Measurements from ENCODE around the gene RAB3GAP1. TPM values are rescaled to one million over a fixed set of nuclear protein-coding genes. Genes with fewer than 3 reads are reported as not detected.

RAB3GAP1 gene
- total and polyA plus RNA-seq, 2 donors (not counting 1 experiment from before 2014, with no cell fraction given): 15.6 to 62.2 TPM

DNA sequence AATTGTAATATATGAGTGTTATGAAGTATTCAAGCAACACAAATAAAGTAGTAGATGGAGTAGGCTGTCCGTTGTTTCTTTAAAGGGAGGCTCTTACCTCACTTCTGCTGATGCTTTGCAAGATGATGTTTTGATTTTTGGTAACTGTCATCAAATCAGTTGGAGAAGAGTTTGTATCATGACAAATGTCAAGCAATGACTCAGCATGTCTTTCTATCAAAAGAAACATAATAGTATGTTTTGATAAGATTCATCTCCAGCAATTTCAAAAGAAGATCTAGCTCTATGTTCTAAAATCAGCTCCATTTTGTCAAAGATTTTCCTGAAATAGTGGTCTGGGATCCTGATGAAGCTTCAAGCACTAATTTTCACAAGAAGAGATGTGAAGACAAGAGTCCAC is 30.5 kb upstream of the RAB3GAP1 start:
- H3K27me3 ChIP-seq (replicated peaks in 1 of 4; ENCODE audit: control extremely low read depth in 1 of 4, control insufficient read depth in 3 of 4, insufficient read depth in 4 of 4, low read length in 3 of 4): no peaks in the 10 kb centered on the region
- Mint-ChIP-seq H3K27me3 (no peaks in the 10 kb centered on the region), H3K4me3 (no peak overlapping the region), H3K27ac (no peak overlapping the region), H3K9me3 (ENCODE audit: insufficient read depth) (no peaks in the 10 kb centered on the region), H3K4me1 (no peaks in the 10 kb centered on the region)
- no peak overlapping the region for H3K4me2 ChIP-seq (replicated peaks; ENCODE audit: low read depth, low read length, poor library complexity, severe bottlenecking)
- no peaks in the 10 kb centered on the region for H4K20me1 ChIP-seq (ENCODE audit: control insufficient read depth, insufficient read depth, low read length, poor library complexity, severe bottlenecking)
- H2AFZ ChIP-seq (ENCODE audit: insufficient read depth, low read depth, low read length, poor library complexity, severe bottlenecking): no peak overlapping the region
- peaks cover 0 to 4% (median 0%) of the 10 kb centered on the region in 3 donors for H3K9me3 ChIP-seq (ENCODE audit: control extremely low read depth in 1 of 3, control insufficient read depth in 2 of 3, insufficient read depth in 1 of 3, low read length in 2 of 3)
- WGBS (ENCODE audit: insufficient coverage): no CpG with 5 or more reads among the region's 1 CpG
- ATAC-seq (ENCODE audit: low read depth): no peak
- H3K27ac ChIP-seq (ENCODE audit: low read length in 2 of 2): no peak overlapping the region
- no peak for TF ChIP-seq EZH2 (IDR thresholded peaks at IDR 0.05; ENCODE audit: borderline replicate concordance, insufficient read depth, low read depth, low read length, poor library complexity, severe bottlenecking)
- TF ChIP-seq, protein P1, sequence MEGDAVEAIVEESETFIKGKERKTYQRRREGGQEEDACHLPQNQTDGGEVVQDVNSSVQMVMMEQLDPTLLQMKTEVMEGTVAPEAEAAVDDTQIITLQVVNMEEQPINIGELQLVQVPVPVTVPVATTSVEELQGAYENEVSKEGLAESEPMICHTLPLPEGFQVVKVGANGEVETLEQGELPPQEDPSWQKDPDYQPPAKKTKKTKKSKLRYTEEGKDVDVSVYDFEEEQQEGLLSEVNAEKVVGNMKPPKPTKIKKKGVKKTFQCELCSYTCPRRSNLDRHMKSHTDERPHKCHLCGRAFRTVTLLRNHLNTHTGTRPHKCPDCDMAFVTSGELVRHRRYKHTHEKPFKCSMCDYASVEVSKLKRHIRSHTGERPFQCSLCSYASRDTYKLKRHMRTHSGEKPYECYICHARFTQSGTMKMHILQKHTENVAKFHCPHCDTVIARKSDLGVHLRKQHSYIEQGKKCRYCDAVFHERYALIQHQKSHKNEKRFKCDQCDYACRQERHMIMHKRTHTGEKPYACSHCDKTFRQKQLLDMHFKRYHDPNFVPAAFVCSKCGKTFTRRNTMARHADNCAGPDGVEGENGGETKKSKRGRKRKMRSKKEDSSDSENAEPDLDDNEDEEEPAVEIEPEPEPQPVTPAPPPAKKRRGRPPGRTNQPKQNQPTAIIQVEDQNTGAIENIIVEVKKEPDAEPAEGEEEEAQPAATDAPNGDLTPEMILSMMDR (IDR thresholded peaks at IDR 0.05): no peak
- no peaks in the 10 kb centered on the region for H3K36me3 ChIP-seq (replicated peaks in 1 of 2; ENCODE audit: control extremely low read depth in 1 of 2, control insufficient read depth in 1 of 2, extremely low read depth in 1 of 2, insufficient read depth in 2 of 2, low read length in 1 of 2)
- H3K9ac ChIP-seq (ENCODE audit: low read length): no peak overlapping the region
- H3K79me2 ChIP-seq (ENCODE audit: control insufficient read depth, insufficient read depth, low read length): no peaks in the 10 kb centered on the region
- H3K4me1 ChIP-seq (ENCODE audit: control insufficient read depth in 2 of 2, insufficient read depth in 2 of 2, low read length in 2 of 2): no peaks in the 10 kb centered on the region
- POLR2A ChIA-PET: no interaction called here
- DNase-seq: no peak
- intact Hi-C loops (cut with micrococcal nuclease): no loop called here
- no peak overlapping the region for H3K4me3 ChIP-seq (ENCODE audit: control extremely low read depth in 1 of 5, extremely low read depth in 1 of 5, insufficient read depth in 1 of 5, low read depth in 2 of 5, low read length in 4 of 5)
- CTCF ChIA-PET: interaction anchor here (1.1 kb wide), 1 partner anchor 17 kb away, joined by 3 read pairs; no protein-coding TSS in a partner anchor

DNA sequence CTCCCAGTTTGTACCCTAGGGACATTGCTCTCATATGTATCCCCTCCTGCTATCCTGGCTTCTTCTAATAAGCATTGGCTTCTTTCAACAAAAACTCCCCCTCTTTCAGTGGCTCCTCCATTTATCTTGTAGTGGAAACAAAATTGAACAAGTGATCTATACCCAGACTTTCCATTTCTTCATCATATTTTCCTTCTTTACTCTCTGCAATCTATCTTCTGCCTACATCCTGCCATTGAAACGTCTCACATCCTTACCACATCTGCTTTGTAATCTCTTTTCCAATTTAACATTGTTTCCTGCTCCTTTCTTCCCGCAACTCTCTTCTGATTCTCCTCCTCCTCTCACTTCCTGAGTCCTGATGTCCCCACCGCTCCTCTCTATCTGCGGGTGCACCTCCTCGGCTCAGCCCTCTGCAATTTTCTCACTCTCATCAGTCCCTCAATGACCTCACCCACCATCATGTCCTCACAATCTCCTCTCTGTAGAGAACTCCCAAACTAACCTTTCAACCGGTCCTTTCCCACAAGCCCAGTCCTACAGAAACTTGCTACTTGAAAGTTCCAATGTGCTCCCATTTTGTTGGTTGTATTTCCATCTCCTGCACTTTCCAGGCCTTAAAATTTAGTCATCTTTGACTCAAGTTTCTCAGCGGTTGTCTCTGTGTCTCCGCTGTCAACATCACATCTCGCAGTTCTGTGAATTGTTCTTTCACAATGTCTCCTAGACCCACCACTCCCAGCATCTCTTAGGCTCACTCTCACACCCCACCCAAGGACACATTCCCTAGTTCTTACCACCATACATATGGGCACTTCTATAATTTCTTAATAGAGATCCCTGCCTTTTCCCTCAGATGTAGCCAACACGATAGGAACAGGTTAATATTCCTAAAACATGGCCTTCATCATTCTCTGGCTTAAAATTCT is 28.9 kb upstream of the RAB3GAP1 start:
- no peaks in the 10 kb centered on the region for H3K9me3 Mint-ChIP-seq (ENCODE audit: insufficient read depth)
- H2AFZ ChIP-seq (ENCODE audit: insufficient read depth, low read depth, low read length, poor library complexity, severe bottlenecking): no peak overlapping the region
- H3K4me3 ChIP-seq (ENCODE audit: control extremely low read depth in 1 of 5, extremely low read depth in 1 of 5, insufficient read depth in 1 of 5, low read depth in 2 of 5, low read length in 4 of 5): no peak overlapping the region
- no peaks in the 10 kb centered on the region for H3K79me2 ChIP-seq (ENCODE audit: control insufficient read depth, insufficient read depth, low read length)
- no peak for DNase-seq
- no peaks in the 10 kb centered on the region for H4K20me1 ChIP-seq (ENCODE audit: control insufficient read depth, insufficient read depth, low read length, poor library complexity, severe bottlenecking)
- H3K4me3 Mint-ChIP-seq: no peak overlapping the region
- ChIA-PET CTCF (interaction anchor here (0.7 kb wide), 1 partner anchor 67 kb away, joined by 3 read pairs; no protein-coding TSS in a partner anchor), POLR2A (no interaction called here)
- H3K9me3 ChIP-seq (ENCODE audit: control extremely low read depth in 1 of 3, control insufficient read depth in 2 of 3, insufficient read depth in 1 of 3, low read length in 2 of 3): peaks cover 0 to 4% (median 0%) of the 10 kb centered on the region in 3 donors
- no peak for TF ChIP-seq EZH2 (IDR thresholded peaks at IDR 0.05; ENCODE audit: borderline replicate concordance, insufficient read depth, low read depth, low read length, poor library complexity, severe bottlenecking)
- TF ChIP-seq, protein P1 (IDR thresholded peaks at IDR 0.05): no peak
- no peak overlapping the region for H3K9ac ChIP-seq (ENCODE audit: low read length)
- H3K27me3 ChIP-seq (replicated peaks in 1 of 4; ENCODE audit: control extremely low read depth in 1 of 4, control insufficient read depth in 3 of 4, insufficient read depth in 4 of 4, low read length in 3 of 4): no peaks in the 10 kb centered on the region
- ATAC-seq (ENCODE audit: low read depth): no peak
- H3K4me1 Mint-ChIP-seq: no peaks in the 10 kb centered on the region
- intact Hi-C loops (cut with micrococcal nuclease): no loop called here
- no peak overlapping the region for H3K27ac Mint-ChIP-seq
- H3K27ac ChIP-seq (ENCODE audit: low read length in 2 of 2): no peak overlapping the region
- no peaks in the 10 kb centered on the region for H3K36me3 ChIP-seq (replicated peaks in 1 of 2; ENCODE audit: control extremely low read depth in 1 of 2, control insufficient read depth in 1 of 2, extremely low read depth in 1 of 2, insufficient read depth in 2 of 2, low read length in 1 of 2)
- no peaks in the 10 kb centered on the region for H3K4me1 ChIP-seq (ENCODE audit: control insufficient read depth in 2 of 2, insufficient read depth in 2 of 2, low read length in 2 of 2)
- peaks cover 5% of the 10 kb centered on the region for H3K27me3 Mint-ChIP-seq
- H3K4me2 ChIP-seq (replicated peaks; ENCODE audit: low read depth, low read length, poor library complexity, severe bottlenecking): no peak overlapping the region
- 87% methylated on average over 9 of the region's 10 CpGs for WGBS (ENCODE audit: insufficient coverage)
